Measurements from ENCODE around the gene ITSN2.
"Not testable (repeated sequence)": the region's sequence is repeated elsewhere in the genome, so short reads cannot be mapped to it uniquely, and the experiment has no call there.

The ITSN2 gene

GRCh38 chr2:24380820-24381219, 20.5 kb upstream of the ITSN2 start:
- no peak overlapping the region for H3K27ac Mint-ChIP-seq
- H3K27me3 Mint-ChIP-seq (ENCODE audit: low read depth) = peaks cover 4% of the 10 kb centered on the region
- no peaks in the 10 kb centered on the region for H3K36me3 Mint-ChIP-seq (ENCODE audit: low read depth)
- no peaks in the 10 kb centered on the region for H3K9me3 Mint-ChIP-seq
- no peak overlapping the region for H3K4me3 Mint-ChIP-seq
- peaks cover 4% of the 10 kb centered on the region for H3K4me1 Mint-ChIP-seq (ENCODE audit: low read depth)

GRCh38 chr2:24375349-24376087, 15.2 kb upstream of the ITSN2 start:
- no peaks in the 10 kb centered on the region for H3K4me1 Mint-ChIP-seq (ENCODE audit: low read depth)
- peaks cover 4% of the 10 kb centered on the region for H3K27me3 Mint-ChIP-seq (ENCODE audit: low read depth)
- H3K9me3 Mint-ChIP-seq = no peaks in the 10 kb centered on the region
- H3K27ac Mint-ChIP-seq = no peak overlapping the region
- H3K36me3 Mint-ChIP-seq (ENCODE audit: low read depth) = no peaks in the 10 kb centered on the region
- no peak overlapping the region for H3K4me3 Mint-ChIP-seq

- H3K9me3 Mint-ChIP-seq = no peaks in the 10 kb centered on the region
- no peaks in the 10 kb centered on the region for H3K4me1 Mint-ChIP-seq (ENCODE audit: low read depth)
Observed at GRCh38 chr2:24374301-24374700, 14.0 kb upstream of the ITSN2 start.

GRCh38 chr2:24372033-24372432, 11.7 kb upstream of the ITSN2 start:
- Mint-ChIP-seq H3K4me3 (no peak overlapping the region), H3K27ac (no peak overlapping the region), H3K36me3 (ENCODE audit: low read depth) (no peaks in the 10 kb centered on the region), H3K9me3 (no peaks in the 10 kb centered on the region), H3K4me1 (ENCODE audit: low read depth) (no peaks in the 10 kb centered on the region), H3K27me3 (ENCODE audit: low read depth) (no peaks in the 10 kb centered on the region)

More at GRCh38 chr2:24374301-24374700, 14.0 kb upstream of the ITSN2 start:
- no peak overlapping the region for H3K4me3 Mint-ChIP-seq
- peaks cover 4% of the 10 kb centered on the region for H3K27me3 Mint-ChIP-seq (ENCODE audit: low read depth)
- H3K27ac Mint-ChIP-seq = no peak overlapping the region
- no peaks in the 10 kb centered on the region for H3K36me3 Mint-ChIP-seq (ENCODE audit: low read depth)

- H3K36me3 Mint-ChIP-seq (ENCODE audit: low read depth) = no peaks in the 10 kb centered on the region
- H3K4me3 Mint-ChIP-seq = no peak overlapping the region
- H3K27me3 Mint-ChIP-seq (ENCODE audit: low read depth) = no peaks in the 10 kb centered on the region
- H3K27ac Mint-ChIP-seq = no peak overlapping the region
- H3K4me1 Mint-ChIP-seq (ENCODE audit: low read depth) = peaks cover 7% of the 10 kb centered on the region
- no peaks in the 10 kb centered on the region for H3K9me3 Mint-ChIP-seq
Observed at GRCh38 chr2:24365826-24366225, 5.5 kb upstream of the ITSN2 start.

- no peak overlapping the region for H3K4me3 Mint-ChIP-seq
- no peaks in the 10 kb centered on the region for H3K27me3 Mint-ChIP-seq (ENCODE audit: low read depth)
- no peak overlapping the region for H3K27ac Mint-ChIP-seq
- peaks cover 9% of the 10 kb centered on the region for H3K4me1 Mint-ChIP-seq (ENCODE audit: low read depth)
- H3K36me3 Mint-ChIP-seq (ENCODE audit: low read depth) = no peaks in the 10 kb centered on the region
- H3K9me3 Mint-ChIP-seq = no peaks in the 10 kb centered on the region
Observed at GRCh38 chr2:24365051-24365450, 4.7 kb upstream of the ITSN2 start.

GRCh38 chr2:24363301-24363700, 3.0 kb upstream of the ITSN2 start:
- Mint-ChIP-seq H3K27me3 (ENCODE audit: low read depth) (no peaks in the 10 kb centered on the region), H3K4me1 (ENCODE audit: low read depth) (peaks cover 18% of the 10 kb centered on the region), H3K4me3 (no peak overlapping the region), H3K36me3 (ENCODE audit: low read depth) (peaks cover 3% of the 10 kb centered on the region), H3K9me3 (no peaks in the 10 kb centered on the region), H3K27ac (no peak overlapping the region)

- Mint-ChIP-seq H3K4me3 (peak overlapping the region; percentile 4), H3K36me3 (ENCODE audit: low read depth) (peaks cover 6% of the 10 kb centered on the region), H3K27me3 (ENCODE audit: low read depth) (no peaks in the 10 kb centered on the region), H3K4me1 (ENCODE audit: low read depth) (peaks cover 22% of the 10 kb centered on the region), H3K9me3 (no peaks in the 10 kb centered on the region), H3K27ac (no peak overlapping the region)
Observed at GRCh38 chr2:24362253-24362652, 1.9 kb upstream of the ITSN2 start.

GRCh38 chr2:24360963-24361330, 611 bp upstream of the ITSN2 start:
- H3K27me3 Mint-ChIP-seq (ENCODE audit: low read depth) = no peaks in the 10 kb centered on the region
- no peaks in the 10 kb centered on the region for H3K9me3 Mint-ChIP-seq
- peak overlapping the region; percentile 75 for H3K4me3 Mint-ChIP-seq
- peak overlapping the region; percentile 83 for H3K27ac Mint-ChIP-seq
- H3K36me3 Mint-ChIP-seq (ENCODE audit: low read depth) = peaks cover 16% of the 10 kb centered on the region
- peaks cover 27% of the 10 kb centered on the region for H3K4me1 Mint-ChIP-seq (ENCODE audit: low read depth)

GRCh38 chr2:24359129-24360049, 947 bp downstream of the ITSN2 start:
- Mint-ChIP-seq H3K4me1 (ENCODE audit: low read depth) (peaks cover 36% of the 10 kb centered on the region), H3K27me3 (ENCODE audit: low read depth) (no peaks in the 10 kb centered on the region), H3K9me3 (no peaks in the 10 kb centered on the region), H3K27ac (peak overlapping the region; percentile 83), H3K4me3 (peak overlapping the region; percentile 89), H3K36me3 (ENCODE audit: low read depth) (peaks cover 16% of the 10 kb centered on the region)

- not testable (repeated sequence) for H3K9me3 Mint-ChIP-seq; H3K27me3 Mint-ChIP-seq (ENCODE audit: low read depth); H3K27ac Mint-ChIP-seq; H3K4me3 Mint-ChIP-seq
- Mint-ChIP-seq H3K36me3 (ENCODE audit: low read depth) (peaks cover 16% of the 10 kb centered on the region), H3K4me1 (ENCODE audit: low read depth) (peaks cover 39% of the 10 kb centered on the region)
Observed at GRCh38 chr2:24357767-24358166, 2.6 kb downstream of the ITSN2 start.

GRCh38 chr2:24357115-24357514, 3.2 kb downstream of the ITSN2 start:
- peak overlapping the region; percentile 17 for H3K4me3 Mint-ChIP-seq
- H3K36me3 Mint-ChIP-seq (ENCODE audit: low read depth) = peaks cover 16% of the 10 kb centered on the region
- H3K27me3 Mint-ChIP-seq (ENCODE audit: low read depth); H3K9me3 Mint-ChIP-seq; H3K27ac Mint-ChIP-seq: not testable (repeated sequence)
- peaks cover 39% of the 10 kb centered on the region for H3K4me1 Mint-ChIP-seq (ENCODE audit: low read depth)

GRCh38 chr2:24354957-24355356, 5.4 kb downstream of the ITSN2 start:
- peaks cover 16% of the 10 kb centered on the region for H3K36me3 Mint-ChIP-seq (ENCODE audit: low read depth)
- no peaks in the 10 kb centered on the region for H3K27me3 Mint-ChIP-seq (ENCODE audit: low read depth)
- H3K9me3 Mint-ChIP-seq = no peaks in the 10 kb centered on the region
- H3K27ac Mint-ChIP-seq = no peak overlapping the region
- H3K4me1 Mint-ChIP-seq (ENCODE audit: low read depth) = peaks cover 41% of the 10 kb centered on the region
- no peak overlapping the region for H3K4me3 Mint-ChIP-seq

- H3K9me3 Mint-ChIP-seq = no peaks in the 10 kb centered on the region
- no peaks in the 10 kb centered on the region for H3K27me3 Mint-ChIP-seq (ENCODE audit: low read depth)
- no peak overlapping the region for H3K4me3 Mint-ChIP-seq
- H3K36me3 Mint-ChIP-seq (ENCODE audit: low read depth) = peaks cover 16% of the 10 kb centered on the region
- H3K27ac Mint-ChIP-seq = no peak overlapping the region
- peaks cover 45% of the 10 kb centered on the region for H3K4me1 Mint-ChIP-seq (ENCODE audit: low read depth)
Observed at GRCh38 chr2:24354395-24354794, 5.9 kb downstream of the ITSN2 start.

GRCh38 chr2:24353973-24354372, 6.4 kb downstream of the ITSN2 start:
- no peaks in the 10 kb centered on the region for H3K27me3 Mint-ChIP-seq (ENCODE audit: low read depth)
- H3K4me1 Mint-ChIP-seq (ENCODE audit: low read depth) = peaks cover 44% of the 10 kb centered on the region
- H3K4me3 Mint-ChIP-seq = no peak overlapping the region
- no peaks in the 10 kb centered on the region for H3K9me3 Mint-ChIP-seq
- H3K27ac Mint-ChIP-seq = no peak overlapping the region
- H3K36me3 Mint-ChIP-seq (ENCODE audit: low read depth) = peaks cover 15% of the 10 kb centered on the region
